ENCODE measurements around the gene MYBBP1A.

GRCh38 chr17:4534515-4534914 is 20.7 kb downstream of the MYBBP1A start:
- TF ChIP-seq, protein P1, sequence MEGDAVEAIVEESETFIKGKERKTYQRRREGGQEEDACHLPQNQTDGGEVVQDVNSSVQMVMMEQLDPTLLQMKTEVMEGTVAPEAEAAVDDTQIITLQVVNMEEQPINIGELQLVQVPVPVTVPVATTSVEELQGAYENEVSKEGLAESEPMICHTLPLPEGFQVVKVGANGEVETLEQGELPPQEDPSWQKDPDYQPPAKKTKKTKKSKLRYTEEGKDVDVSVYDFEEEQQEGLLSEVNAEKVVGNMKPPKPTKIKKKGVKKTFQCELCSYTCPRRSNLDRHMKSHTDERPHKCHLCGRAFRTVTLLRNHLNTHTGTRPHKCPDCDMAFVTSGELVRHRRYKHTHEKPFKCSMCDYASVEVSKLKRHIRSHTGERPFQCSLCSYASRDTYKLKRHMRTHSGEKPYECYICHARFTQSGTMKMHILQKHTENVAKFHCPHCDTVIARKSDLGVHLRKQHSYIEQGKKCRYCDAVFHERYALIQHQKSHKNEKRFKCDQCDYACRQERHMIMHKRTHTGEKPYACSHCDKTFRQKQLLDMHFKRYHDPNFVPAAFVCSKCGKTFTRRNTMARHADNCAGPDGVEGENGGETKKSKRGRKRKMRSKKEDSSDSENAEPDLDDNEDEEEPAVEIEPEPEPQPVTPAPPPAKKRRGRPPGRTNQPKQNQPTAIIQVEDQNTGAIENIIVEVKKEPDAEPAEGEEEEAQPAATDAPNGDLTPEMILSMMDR (conservative IDR thresholded peaks at IDR 0.05; ENCODE audit: low read depth, low read length) = no peak
- TF ChIP-seq EZH2 (IDR thresholded peaks at IDR 0.05; ENCODE audit: low read length, unreplicated experiment) = no peak
